SK-N-SH (cell line): ENCODE data around the gene SETSIP.

Source experiments
- FOXM1 ChIP-seq: IDR thresholded peaks from 2 replicates; pipeline ENCODE4 v1.4.0; 2012; ENCODE audit warnings: low read depth, mild to moderate bottlenecking
- JUND ChIP-seq: IDR thresholded peaks from 2 replicates; pipeline ENCODE4 v1.4.0; 2012
- MXI1 ChIP-seq: IDR thresholded peaks from 2 replicates; pipeline ENCODE4 v1.6.1; 2012; ENCODE audit warnings: mild to moderate bottlenecking, low read depth, low read length, improper control_type of control experiment
- RAD21 ChIP-seq: IDR thresholded peaks from 2 replicates; pipeline ENCODE4 v1.6.1; 2012; ENCODE audit warnings: mild to moderate bottlenecking, low read length
- RFX5 ChIP-seq: IDR thresholded peaks from 2 replicates; pipeline ENCODE4 v1.6.1; 2012; ENCODE audit warnings: mild to moderate bottlenecking, improper control_type of control experiment, low read length
- TAF1 ChIP-seq: IDR thresholded peaks from 2 replicates; pipeline ENCODE4 v1.6.1; 2012; ENCODE audit warnings: low read depth, mild to moderate bottlenecking, low read length, moderate library complexity, borderline replicate concordance
- TEAD4 ChIP-seq: IDR thresholded peaks from 2 replicates; pipeline ENCODE4 v1.4.0; 2012; ENCODE audit warnings: mild to moderate bottlenecking, borderline replicate concordance; ENCODE audit not compliant: insufficient read depth
- YY1 ChIP-seq: IDR thresholded peaks from 2 replicates; pipeline ENCODE4 v1.4.0; 2012; ENCODE audit warnings: low read depth, mild to moderate bottlenecking
- TF ChIP-seq, protein P1 (sequence below): fragments of 200-600 bp; sonication (generic); IDR thresholded peaks from 2 replicates; pipeline ENCODE4 v1.6.1; 2017; ENCODE audit warnings: antibody characterized with exemption, mild to moderate bottlenecking, moderate library complexity
- TF ChIP-seq, protein P2 (sequence below): fragments of 150-350 bp; IDR thresholded peaks from 2 replicates; pipeline ENCODE4 v1.6.1; 2017; ENCODE audit warnings: antibody characterized with exemption, low read length, low read depth, borderline replicate concordance

DNA sequence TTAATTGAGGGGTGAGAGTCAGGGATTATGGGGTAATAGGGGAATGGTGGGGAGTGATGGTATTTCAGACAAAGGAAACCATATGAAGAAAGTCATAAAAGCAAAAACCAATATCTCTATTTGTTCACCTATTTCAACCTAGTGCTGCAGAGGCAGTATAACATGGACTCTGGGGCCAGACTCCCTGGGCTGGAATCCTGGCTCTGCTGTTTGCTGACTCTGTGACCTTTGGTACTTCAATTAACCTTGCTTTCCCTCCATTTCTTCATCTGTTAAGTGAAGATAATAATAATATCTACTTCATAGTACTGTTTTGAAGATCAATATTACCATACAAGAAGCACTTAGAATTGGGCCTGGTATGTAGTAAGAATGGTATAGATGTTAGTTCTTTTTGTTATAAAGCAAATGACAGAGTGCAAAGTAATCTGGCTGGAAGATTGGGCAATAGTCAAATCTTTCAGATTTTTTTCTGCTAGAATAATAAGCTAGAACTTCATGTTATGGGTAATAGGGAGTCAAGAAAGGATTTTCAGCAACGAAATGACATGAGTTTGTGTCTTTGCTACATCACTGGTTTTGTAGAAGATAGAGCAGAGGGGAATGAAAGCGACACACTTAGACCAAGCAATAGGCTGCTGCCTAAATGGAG is 36.4 kb downstream of the SETSIP start:
- TF ChIP-seq JUND (no peak), TAF1 (no peak), FOXM1 (no peak), RAD21 (no peak), YY1 (no peak), RFX5 (no peak), TEAD4 (no peak), MXI1 (no peak)
- TF ChIP-seq, protein P1, sequence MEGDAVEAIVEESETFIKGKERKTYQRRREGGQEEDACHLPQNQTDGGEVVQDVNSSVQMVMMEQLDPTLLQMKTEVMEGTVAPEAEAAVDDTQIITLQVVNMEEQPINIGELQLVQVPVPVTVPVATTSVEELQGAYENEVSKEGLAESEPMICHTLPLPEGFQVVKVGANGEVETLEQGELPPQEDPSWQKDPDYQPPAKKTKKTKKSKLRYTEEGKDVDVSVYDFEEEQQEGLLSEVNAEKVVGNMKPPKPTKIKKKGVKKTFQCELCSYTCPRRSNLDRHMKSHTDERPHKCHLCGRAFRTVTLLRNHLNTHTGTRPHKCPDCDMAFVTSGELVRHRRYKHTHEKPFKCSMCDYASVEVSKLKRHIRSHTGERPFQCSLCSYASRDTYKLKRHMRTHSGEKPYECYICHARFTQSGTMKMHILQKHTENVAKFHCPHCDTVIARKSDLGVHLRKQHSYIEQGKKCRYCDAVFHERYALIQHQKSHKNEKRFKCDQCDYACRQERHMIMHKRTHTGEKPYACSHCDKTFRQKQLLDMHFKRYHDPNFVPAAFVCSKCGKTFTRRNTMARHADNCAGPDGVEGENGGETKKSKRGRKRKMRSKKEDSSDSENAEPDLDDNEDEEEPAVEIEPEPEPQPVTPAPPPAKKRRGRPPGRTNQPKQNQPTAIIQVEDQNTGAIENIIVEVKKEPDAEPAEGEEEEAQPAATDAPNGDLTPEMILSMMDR: no peak
- TF ChIP-seq, protein P2, sequence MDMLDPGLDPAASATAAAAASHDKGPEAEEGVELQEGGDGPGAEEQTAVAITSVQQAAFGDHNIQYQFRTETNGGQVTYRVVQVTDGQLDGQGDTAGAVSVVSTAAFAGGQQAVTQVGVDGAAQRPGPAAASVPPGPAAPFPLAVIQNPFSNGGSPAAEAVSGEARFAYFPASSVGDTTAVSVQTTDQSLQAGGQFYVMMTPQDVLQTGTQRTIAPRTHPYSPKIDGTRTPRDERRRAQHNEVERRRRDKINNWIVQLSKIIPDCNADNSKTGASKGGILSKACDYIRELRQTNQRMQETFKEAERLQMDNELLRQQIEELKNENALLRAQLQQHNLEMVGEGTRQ: no peak
